Measurements from ENCODE around the gene BDKRB2. TPM values are rescaled to one million over a fixed set of nuclear protein-coding genes. Genes with fewer than 3 reads are reported as not detected.
A peak's percentile ranks its signal among the peaks of the same experiment; 100 is the strongest.

BDKRB2 gene
- total RNA-seq, 6 donors from 2014 or later, result 0.78 to 4.0 (median 1.8) TPM; not detected in 1

GRCh38 chr14:96267336-96267735, 62.7 kb downstream of the BDKRB2 start:
- Histone ChIP-seq H3K9me3 (peaks cover 3 to 7% (median 3%) of the 10 kb centered on the region in 4 donors), H3K4me1 (peaks cover 0 to 6% (median 0%) of the 10 kb centered on the region in 4 donors), H3K36me3 (no peaks in the 10 kb centered on the region), H3K4me3 (no peak overlapping the region), H3K27ac (no peak overlapping the region), H3K27me3 (no peaks in the 10 kb centered on the region)
- ATAC-seq (ENCODE audit: low FRiP score in 2 of 2), result no peak
- 24 to 25% methylated on average over 3 of the region's 3 CpGs for WGBS, 2 donors
- TF ChIP-seq EP300 (IDR thresholded peaks at IDR 0.05), result no peak
- TF ChIP-seq POLR2A (IDR thresholded peaks at IDR 0.05), result no peak
- TF ChIP-seq, protein P1, sequence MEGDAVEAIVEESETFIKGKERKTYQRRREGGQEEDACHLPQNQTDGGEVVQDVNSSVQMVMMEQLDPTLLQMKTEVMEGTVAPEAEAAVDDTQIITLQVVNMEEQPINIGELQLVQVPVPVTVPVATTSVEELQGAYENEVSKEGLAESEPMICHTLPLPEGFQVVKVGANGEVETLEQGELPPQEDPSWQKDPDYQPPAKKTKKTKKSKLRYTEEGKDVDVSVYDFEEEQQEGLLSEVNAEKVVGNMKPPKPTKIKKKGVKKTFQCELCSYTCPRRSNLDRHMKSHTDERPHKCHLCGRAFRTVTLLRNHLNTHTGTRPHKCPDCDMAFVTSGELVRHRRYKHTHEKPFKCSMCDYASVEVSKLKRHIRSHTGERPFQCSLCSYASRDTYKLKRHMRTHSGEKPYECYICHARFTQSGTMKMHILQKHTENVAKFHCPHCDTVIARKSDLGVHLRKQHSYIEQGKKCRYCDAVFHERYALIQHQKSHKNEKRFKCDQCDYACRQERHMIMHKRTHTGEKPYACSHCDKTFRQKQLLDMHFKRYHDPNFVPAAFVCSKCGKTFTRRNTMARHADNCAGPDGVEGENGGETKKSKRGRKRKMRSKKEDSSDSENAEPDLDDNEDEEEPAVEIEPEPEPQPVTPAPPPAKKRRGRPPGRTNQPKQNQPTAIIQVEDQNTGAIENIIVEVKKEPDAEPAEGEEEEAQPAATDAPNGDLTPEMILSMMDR (IDR thresholded peaks at IDR 0.05), result no peak
- no peak for TF ChIP-seq POLR2AphosphoS5 (IDR thresholded peaks at IDR 0.05)
- DNase-seq, result no peak

DNA sequence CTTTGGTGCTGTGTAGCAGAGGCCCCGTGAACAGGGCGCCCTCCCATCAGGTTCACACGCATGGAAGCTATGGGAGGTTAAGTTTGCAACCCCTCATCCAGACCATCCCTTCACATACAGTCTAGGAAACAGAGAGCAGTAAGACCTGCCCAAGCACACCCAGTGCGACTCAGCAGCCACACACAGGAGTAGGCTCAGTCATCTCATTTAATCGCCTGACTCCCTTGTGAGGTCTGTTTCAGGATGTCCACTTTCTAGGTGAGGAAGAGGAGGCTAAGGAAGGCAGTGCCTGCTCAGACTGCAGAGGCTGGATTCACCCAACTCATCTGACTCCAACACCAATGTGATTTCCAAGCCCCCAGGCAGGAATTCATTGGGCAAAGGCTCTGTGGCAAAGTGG, 63.3 kb downstream of the BDKRB2 start:
- Histone ChIP-seq H3K4me3 (no peak overlapping the region), H3K4me1 (peaks cover 0 to 6% (median 0%) of the 10 kb centered on the region in 4 donors), H3K9me3 (peaks cover 3 to 7% (median 3%) of the 10 kb centered on the region in 4 donors), H3K27ac (no peak overlapping the region), H3K27me3 (no peaks in the 10 kb centered on the region), H3K36me3 (no peaks in the 10 kb centered on the region)
- DNase-seq (no peak), ATAC-seq (ENCODE audit: low FRiP score in 2 of 2) (no peak)
- 92 to 98% methylated on average over 5 of the region's 5 CpGs for WGBS, 2 donors
- TF ChIP-seq EP300 (IDR thresholded peaks at IDR 0.05) (no peak), POLR2A (IDR thresholded peaks at IDR 0.05) (no peak), POLR2AphosphoS5 (IDR thresholded peaks at IDR 0.05) (no peak)
- TF ChIP-seq, protein P1 (IDR thresholded peaks at IDR 0.05), result no peak

GRCh38 chr14:96268431-96269358, 64.1 kb downstream of the BDKRB2 start:
- Histone ChIP-seq H3K4me3 (no peak overlapping the region), H3K4me1 (peaks cover 0 to 6% (median 0%) of the 10 kb centered on the region in 4 donors), H3K27ac (no peak overlapping the region), H3K27me3 (no peaks in the 10 kb centered on the region), H3K9me3 (peaks cover 3 to 7% (median 3%) of the 10 kb centered on the region in 4 donors), H3K36me3 (no peaks in the 10 kb centered on the region)
- peak; percentile 50 to 88 for ATAC-seq (ENCODE audit: low FRiP score in 2 of 2)
- peak in 1 of 2 donors; percentile 36 for DNase-seq
- TF ChIP-seq, protein P1 (IDR thresholded peaks at IDR 0.05), result no peak
- TF ChIP-seq POLR2A (IDR thresholded peaks at IDR 0.05), result no peak
- TF ChIP-seq EP300 (IDR thresholded peaks at IDR 0.05), result no peak
- TF ChIP-seq POLR2AphosphoS5 (IDR thresholded peaks at IDR 0.05), result no peak
- WGBS, 2 donors, result 75 to 82% methylated on average over 21 to 22 of the region's 22 CpGs

DNA sequence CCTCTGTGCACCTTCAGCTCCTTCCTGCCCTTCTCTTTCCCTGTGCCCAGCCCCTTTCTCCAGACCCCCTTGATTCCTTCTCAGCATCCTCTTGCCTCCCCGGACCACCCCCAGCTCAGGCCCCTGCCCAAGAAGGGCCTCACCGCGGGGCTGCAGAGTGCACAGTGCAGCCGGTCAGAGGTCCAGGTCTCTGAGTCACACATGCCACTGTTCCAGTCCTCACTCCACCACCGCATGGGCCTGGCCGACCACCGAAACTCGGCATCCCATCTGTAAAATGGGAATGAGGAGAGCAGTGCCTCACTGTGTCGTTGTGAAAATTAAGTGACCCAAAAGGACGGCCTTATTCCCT, 64.7 kb downstream of the BDKRB2 start:
- peak; percentile 17 to 60 for ATAC-seq (ENCODE audit: low FRiP score in 2 of 2)
- WGBS, 2 donors, result 91 to 93% methylated on average over 10 of the region's 10 CpGs
- DNase-seq, result peak in 1 of 2 donors; percentile 74
- Histone ChIP-seq H3K36me3 (no peaks in the 10 kb centered on the region), H3K9me3 (peaks cover 3 to 7% (median 3%) of the 10 kb centered on the region in 4 donors), H3K27me3 (no peaks in the 10 kb centered on the region), H3K4me3 (no peak overlapping the region), H3K4me1 (peaks cover 0 to 6% (median 0%) of the 10 kb centered on the region in 4 donors), H3K27ac (no peak overlapping the region)
- TF ChIP-seq, protein P1 (IDR thresholded peaks at IDR 0.05), result no peak
- TF ChIP-seq POLR2AphosphoS5 (IDR thresholded peaks at IDR 0.05), result no peak
- no peak for TF ChIP-seq POLR2A (IDR thresholded peaks at IDR 0.05)
- TF ChIP-seq EP300 (IDR thresholded peaks at IDR 0.05), result no peak
